Measurements from ENCODE around the gene MS4A13. TPM values are rescaled to one million over a fixed set of nuclear protein-coding genes. Genes with fewer than 3 reads are reported as not detected.

The MS4A13 gene
- not detected in 2 replicates for total RNA-seq

GRCh38 chr11:60515144-60515855 is at the start of gene MS4A13:
TSS of gene MS4A13 (plus strand) at chr11:60515392. CDS start at chr11:60518084, 2,692 bp downstream.

GRCh38 chr11:60492488-60493009 is 22.6 kb upstream of the MS4A13 start, which contains the start of gene MS4A12:
TSS of gene MS4A12 (plus strand) at chr11:60492778. CDS start at chr11:60497319, 4,541 bp downstream.

Other genes with a start within 250 kb of the MS4A13 start
- gene MS4A4A, start 234.7 kb upstream of the MS4A13 start, total RNA-seq, result not detected in 2 replicates
- gene MS4A6E, start 188.1 kb upstream of the MS4A13 start, total RNA-seq, result not detected in 2 replicates
- not detected in 2 replicates for gene MS4A7, start 136.9 kb upstream of the MS4A13 start, total RNA-seq
- not detected in 2 replicates for gene MS4A14, start 118.9 kb upstream of the MS4A13 start, total RNA-seq
- gene MS4A5, start 85.8 kb upstream of the MS4A13 start, total RNA-seq, result not detected in 2 replicates
- gene MS4A1, start 59.5 kb upstream of the MS4A13 start, total RNA-seq, result not detected in 2 replicates
- not detected in 2 replicates for gene MS4A12, start 22.6 kb upstream of the MS4A13 start, total RNA-seq
- gene MS4A8, start 184.2 kb downstream of the MS4A13 start, total RNA-seq, result not detected in 2 replicates
- not detected in 2 replicates for gene MS4A18, start 209.3 kb downstream of the MS4A13 start, total RNA-seq
- gene MS4A15, start 241.5 kb downstream of the MS4A13 start, total RNA-seq, result not detected in 2 replicates